Hepatocyte (in vitro differentiated cells): ENCODE results near the gene PRRX1. TPM values are rescaled to one million over a fixed set of nuclear protein-coding genes. Genes with fewer than 3 reads are reported as not detected.

Experiments used
- DNase-seq: peaks from one replicate; pipeline ENCODE4 v3.0.0-alpha.2; 2016; ENCODE audit warnings: low spot score
- H2AFZ ChIP-seq: fragments of 200-600 bp; sonication (generic); 2 replicates; pipeline ENCODE4 v1.6.0; 2016; ENCODE audit warnings: antibody characterized with exemption, mild to moderate bottlenecking
- H3K27ac ChIP-seq: fragments of 200-600 bp; sonication (generic); 2 replicates; pipeline ENCODE4 v1.5.1; 2016; ENCODE audit warnings: mild to moderate bottlenecking
- H3K27me3 ChIP-seq: fragments of 200-600 bp; sonication (generic); 2 replicates; pipeline ENCODE4 v1.6.1; 2016
- H3K36me3 ChIP-seq: fragments of 200-600 bp; sonication (generic); replicated peaks from 2 replicates; pipeline ENCODE4 v1.5.1; 2016; ENCODE audit warnings: low read depth; ENCODE audit not compliant: insufficient read depth
- H3K4me1 ChIP-seq: fragments of 200-600 bp; sonication (generic); 2 replicates; pipeline ENCODE4 v1.5.1; 2016; ENCODE audit warnings: mild to moderate bottlenecking, moderate library complexity; ENCODE audit not compliant: insufficient read depth
- H3K4me2 ChIP-seq: fragments of 200-600 bp; sonication (generic); 2 replicates; pipeline ENCODE4 v1.6.0; 2016
- H3K4me3 ChIP-seq: fragments of 200-600 bp; sonication (generic); 2 replicates; pipeline ENCODE4 v1.5.1; 2016; ENCODE audit warnings: mild to moderate bottlenecking
- H3K79me2 ChIP-seq: fragments of 200-600 bp; sonication (generic); 2 replicates; pipeline ENCODE4 v1.6.0; 2017; ENCODE audit warnings: mild to moderate bottlenecking
- H3K9me2 ChIP-seq: fragments of 200-600 bp; sonication (generic); replicated peaks from 2 replicates; pipeline ENCODE4 v1.6.0; 2017; ENCODE audit warnings: mild to moderate bottlenecking; ENCODE audit not compliant: insufficient read depth
- H3K9me3 ChIP-seq: fragments of 200-600 bp; sonication (generic); 2 replicates; pipeline ENCODE4 v1.5.1; 2016; ENCODE audit warnings: low read depth, mild to moderate bottlenecking
- H4K20me1 ChIP-seq: fragments of 200-600 bp; sonication (generic); 2 replicates; pipeline ENCODE4 v1.6.0; 2016; ENCODE audit warnings: mild to moderate bottlenecking; ENCODE audit not compliant: insufficient read depth, poor library complexity, severe bottlenecking
- CTCF ChIP-seq: fragments of 200-600 bp; sonication (generic); IDR thresholded peaks from 2 replicates; pipeline ENCODE4 v1.5.1; 2016; ENCODE audit warnings: antibody characterized with exemption, mild to moderate bottlenecking; ENCODE audit not compliant: poor library complexity
- EZH2 ChIP-seq: fragments of 200-600 bp; sonication (generic); IDR thresholded peaks from 2 replicates; pipeline ENCODE4 v1.6.1; 2016; ENCODE audit warnings: antibody characterized with exemption, mild to moderate bottlenecking, borderline replicate concordance
- EZH2phosphoT487 ChIP-seq: fragments of 200-600 bp; sonication (generic); IDR thresholded peaks from one replicate; pipeline ENCODE4 v1.6.1; 2018; ENCODE audit warnings: antibody characterized with exemption, mild to moderate bottlenecking, low read depth, moderate library complexity; ENCODE audit not compliant: unreplicated experiment, severe bottlenecking
- WGBS: methylation state at CpG from one replicate; pipeline ENCODE4 v1.1.6; 2016; ENCODE audit warnings: low lambda C conversion rate; ENCODE audit errors: missing lambda C conversion rate; 5-methylcytosine and 5-hydroxymethylcytosine counted together
- polyA plus RNA-seq: library from polyadenylated mRNA; unstranded; fragments of >200 nt; fragmentation: Nextera tagmentation; extraction: Ambion mirVana; gene quantifications from 2 replicates; pipeline ENCODE4 v1.2.1, GENCODE V29; 2016
- total RNA-seq: library from RNA; depleted of rRNA; stranded (reverse); fragments of >200 nt; gene quantifications from 2 replicates; pipeline ENCODE4 v1.2.3, GENCODE V29; 2014

PRRX1 gene
- total and polyA plus RNA-seq, 2 experiments from 2014 or later: 9.8 to 42.3 TPM

DNA sequence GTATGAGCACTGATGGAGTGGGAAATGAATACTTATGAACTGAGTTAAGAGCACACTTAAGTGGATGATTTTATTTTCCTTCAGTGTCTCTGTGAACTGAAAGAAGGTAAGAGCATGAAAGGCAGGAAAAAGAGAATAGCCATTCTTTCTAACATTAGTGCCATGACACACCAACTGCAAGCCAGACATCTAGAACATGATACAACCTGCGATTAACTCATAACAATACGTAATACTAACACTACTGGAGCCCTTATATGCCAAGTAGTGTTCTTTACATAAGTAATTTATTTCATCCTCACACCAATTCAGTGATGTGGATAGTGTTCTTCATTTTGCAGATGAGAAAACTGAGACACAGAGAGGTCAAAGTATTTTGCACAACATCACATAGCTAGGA is 56.7 kb downstream of the PRRX1 start:
- peaks cover 4% of the 10 kb centered on the region for H3K9me3 ChIP-seq
- H3K9me2 ChIP-seq: no peaks in the 10 kb centered on the region
- H3K4me3 ChIP-seq: no peak overlapping the region
- DNase-seq: no peak
- no peaks in the 10 kb centered on the region for H3K27me3 ChIP-seq
- H3K36me3 ChIP-seq: no peaks in the 10 kb centered on the region
- H3K4me2 ChIP-seq: no peak overlapping the region
- no peaks in the 10 kb centered on the region for H3K79me2 ChIP-seq
- no peaks in the 10 kb centered on the region for H3K4me1 ChIP-seq
- 93% methylated on average over 2 of the region's 2 CpGs for WGBS
- TF ChIP-seq CTCF: no peak
- no peak overlapping the region for H3K27ac ChIP-seq
- H4K20me1 ChIP-seq: peaks cover 11% of the 10 kb centered on the region
- H2AFZ ChIP-seq: no peak overlapping the region

- no peak overlapping the region for H3K4me2 ChIP-seq
- no peaks in the 10 kb centered on the region for H3K36me3 ChIP-seq
- H4K20me1 ChIP-seq: peaks cover 6% of the 10 kb centered on the region
- H3K4me3 ChIP-seq: no peak overlapping the region
- no peak overlapping the region for H2AFZ ChIP-seq
- peaks cover 4% of the 10 kb centered on the region for H3K9me3 ChIP-seq
- H3K79me2 ChIP-seq: no peaks in the 10 kb centered on the region
- 92% methylated on average over 4 of the region's 4 CpGs for WGBS
- H3K27me3 ChIP-seq: no peaks in the 10 kb centered on the region
- no peak for DNase-seq
- H3K27ac ChIP-seq: no peak overlapping the region
- TF ChIP-seq EZH2phosphoT487: no peak
- no peaks in the 10 kb centered on the region for H3K9me2 ChIP-seq
- no peaks in the 10 kb centered on the region for H3K4me1 ChIP-seq
These were observed 57.7 kb downstream of the PRRX1 start for GRCh38 chr1:170721621-170722020.

DNA sequence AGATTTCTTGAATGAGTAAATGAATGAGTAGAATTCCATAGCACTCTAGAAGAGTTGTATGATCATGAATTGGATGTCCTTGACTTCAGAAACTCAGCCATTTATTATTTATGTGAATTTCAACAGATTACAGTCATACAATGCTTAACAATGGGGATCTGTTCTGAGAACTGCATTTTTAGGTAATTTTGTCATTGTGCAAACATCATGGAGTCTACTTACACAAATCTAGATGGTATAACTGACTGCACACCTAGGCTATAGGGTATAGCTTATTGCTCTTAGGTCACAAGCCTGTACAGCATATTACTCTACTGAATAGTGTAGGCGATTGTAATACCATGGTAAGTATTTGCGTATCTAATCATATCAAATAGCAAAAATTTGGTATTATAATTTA is 59.6 kb downstream of the PRRX1 start:
- Histone ChIP-seq H3K79me2 (no peaks in the 10 kb centered on the region), H3K4me2 (no peak overlapping the region), H3K36me3 (no peaks in the 10 kb centered on the region), H4K20me1 (no peaks in the 10 kb centered on the region), H3K9me3 (peaks cover 4% of the 10 kb centered on the region), H3K27ac (no peak overlapping the region), H3K4me3 (no peak overlapping the region), H2AFZ (no peak overlapping the region), H3K4me1 (no peaks in the 10 kb centered on the region), H3K9me2 (no peaks in the 10 kb centered on the region), H3K27me3 (no peaks in the 10 kb centered on the region)
- 97% methylated on average over 2 of the region's 2 CpGs for WGBS
- DNase-seq: no peak
- TF ChIP-seq EZH2: no peak
- TF ChIP-seq EZH2phosphoT487: no peak
- TF ChIP-seq CTCF: no peak

DNA sequence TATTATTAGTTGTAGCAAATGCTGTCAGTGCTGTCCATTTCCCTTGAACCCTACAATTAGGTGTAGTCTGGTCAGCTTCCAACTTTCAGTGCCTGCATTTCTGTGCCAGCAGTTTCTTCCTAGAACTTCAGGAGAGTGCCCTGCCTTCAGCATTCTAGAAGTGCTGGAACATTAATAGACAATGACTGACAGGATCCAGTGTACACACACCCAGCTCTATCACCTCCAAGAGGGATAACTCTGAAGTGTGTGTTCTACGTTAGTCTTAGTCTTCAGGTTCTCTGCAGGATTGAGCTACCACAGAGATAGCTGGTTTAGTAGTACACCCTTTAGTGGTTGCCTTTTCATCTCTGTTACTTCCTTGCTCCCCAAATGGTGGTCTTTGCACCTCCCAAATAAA is 61.4 kb downstream of the PRRX1 start:
- H3K4me3 ChIP-seq: no peak overlapping the region
- TF ChIP-seq EZH2phosphoT487 (no peak), CTCF (no peak), EZH2 (no peak)
- H3K27ac ChIP-seq: no peak overlapping the region
- H3K4me1 ChIP-seq: peaks cover 5% of the 10 kb centered on the region
- no peak for DNase-seq
- H3K36me3 ChIP-seq: no peaks in the 10 kb centered on the region
- no peak overlapping the region for H3K4me2 ChIP-seq
- H3K9me2 ChIP-seq: no peaks in the 10 kb centered on the region
- no peaks in the 10 kb centered on the region for H3K27me3 ChIP-seq
- H3K79me2 ChIP-seq: no peaks in the 10 kb centered on the region
- H3K9me3 ChIP-seq: peaks cover 4% of the 10 kb centered on the region
- no peaks in the 10 kb centered on the region for H4K20me1 ChIP-seq
- no peak overlapping the region for H2AFZ ChIP-seq
- WGBS: 74% methylated on average over 1 of the region's 1 CpG
